Astrocyte (in vitro differentiated cells and primary cell): ENCODE measurements around the gene HSD17B11. TPM values are rescaled to one million over a fixed set of nuclear protein-coding genes. Genes with fewer than 3 reads are reported as not detected.

Experiments
- DNase-seq: peaks from one replicate; pipeline ENCODE4 v3.0.0-alpha.2; 2010; ENCODE audit warnings: low read depth
- FAIRE-seq: peaks from 2 replicates; lab custom pipeline; 2011; peaks lifted over from hg19 to GRCh38; lab: Jason Lieb, UNC
- H2AFZ ChIP-seq: 2 replicates; pipeline ENCODE4 v1.6.0; 2012; ENCODE audit warnings: low read depth, low read length, inconsistent platforms
- H3K27ac ChIP-seq: 2 replicates; pipeline ENCODE4 v1.5.1; 2011; ENCODE audit warnings: low read depth, low read length, inconsistent platforms
- H3K27me3 ChIP-seq: 2 replicates; pipeline ENCODE4 v1.6.0; 2011; ENCODE audit warnings: low read length, inconsistent platforms; ENCODE audit not compliant: insufficient read depth
- H3K36me3 ChIP-seq: 2 replicates; pipeline ENCODE4 v1.5.1; 2011; ENCODE audit warnings: low read length, inconsistent platforms; ENCODE audit not compliant: insufficient read depth
- H3K4me1 ChIP-seq: 2 replicates; pipeline ENCODE4 v1.5.1; 2011; ENCODE audit warnings: low read length, inconsistent platforms; ENCODE audit not compliant: insufficient read depth
- H3K4me2 ChIP-seq: 2 replicates; pipeline ENCODE4 v1.6.0; 2012; ENCODE audit warnings: low read length, inconsistent platforms
- H3K4me3 ChIP-seq: 2 replicates; pipeline ENCODE4 v1.5.1; 2011; ENCODE audit warnings: low read depth, mild to moderate bottlenecking, low read length, inconsistent platforms; ENCODE audit not compliant: insufficient read depth
- H3K79me2 ChIP-seq: 2 replicates; pipeline ENCODE4 v1.6.0; 2012; ENCODE audit warnings: mild to moderate bottlenecking, low read length, inconsistent platforms; ENCODE audit not compliant: insufficient read depth
- H3K9ac ChIP-seq: 2 replicates; pipeline ENCODE4 v1.6.0; 2012; ENCODE audit warnings: mild to moderate bottlenecking, low read length, inconsistent platforms
- H3K9me3 ChIP-seq: 2 replicates; pipeline ENCODE4 v1.5.1; 2012; ENCODE audit warnings: low read depth, mild to moderate bottlenecking, low read length, inconsistent platforms; ENCODE audit not compliant: insufficient read depth
- H4K20me1 ChIP-seq: 2 replicates; pipeline ENCODE4 v1.6.0; 2012; ENCODE audit warnings: low read length, inconsistent platforms; ENCODE audit not compliant: insufficient read depth
- H3K27ac Mint-ChIP-seq: one replicate; pipeline ENCODE4 v1.8.0; 2021; ENCODE audit warnings: mild to moderate bottlenecking, mixed read lengths; ENCODE audit not compliant: unreplicated experiment
- H3K27me3 Mint-ChIP-seq: one replicate; pipeline ENCODE4 v1.8.0; 2021; ENCODE audit warnings: low read depth, mixed read lengths; ENCODE audit not compliant: unreplicated experiment
- H3K36me3 Mint-ChIP-seq: one replicate; pipeline ENCODE4 v1.8.0; 2021; ENCODE audit warnings: low read depth, mixed read lengths; ENCODE audit not compliant: unreplicated experiment
- H3K4me1 Mint-ChIP-seq: one replicate; pipeline ENCODE4 v1.8.0; 2021; ENCODE audit warnings: low read depth, mixed read lengths; ENCODE audit not compliant: unreplicated experiment
- H3K4me3 Mint-ChIP-seq: one replicate; pipeline ENCODE4 v1.8.0; 2021; ENCODE audit warnings: mild to moderate bottlenecking, moderate library complexity, mixed read lengths; ENCODE audit not compliant: unreplicated experiment
- H3K9me3 Mint-ChIP-seq: one replicate; pipeline ENCODE4 v1.8.0; 2021; ENCODE audit warnings: mild to moderate bottlenecking, mixed read lengths; ENCODE audit not compliant: unreplicated experiment
- EZH2 ChIP-seq: IDR thresholded peaks from 2 replicates; pipeline ENCODE4 v1.6.1; 2012; ENCODE audit warnings: mild to moderate bottlenecking, low read length, inconsistent platforms; ENCODE audit not compliant: insufficient read depth
- total RNA-seq: library from RNA; stranded (reverse); gene quantifications from 2 replicates; pipeline ENCODE4 v1.2.1, GENCODE V29; 2021
- TF ChIP-seq, protein P1 (sequence below): IDR thresholded peaks from 2 replicates; pipeline ENCODE4 v1.5.1; 2011; ENCODE audit warnings: low read depth, mild to moderate bottlenecking, inconsistent platforms, low read length, moderate library complexity; ENCODE audit not compliant: insufficient read depth

The HSD17B11 gene
- total RNA-seq, 1 donor from 2014 or later, result 34.0 TPM

DNA sequence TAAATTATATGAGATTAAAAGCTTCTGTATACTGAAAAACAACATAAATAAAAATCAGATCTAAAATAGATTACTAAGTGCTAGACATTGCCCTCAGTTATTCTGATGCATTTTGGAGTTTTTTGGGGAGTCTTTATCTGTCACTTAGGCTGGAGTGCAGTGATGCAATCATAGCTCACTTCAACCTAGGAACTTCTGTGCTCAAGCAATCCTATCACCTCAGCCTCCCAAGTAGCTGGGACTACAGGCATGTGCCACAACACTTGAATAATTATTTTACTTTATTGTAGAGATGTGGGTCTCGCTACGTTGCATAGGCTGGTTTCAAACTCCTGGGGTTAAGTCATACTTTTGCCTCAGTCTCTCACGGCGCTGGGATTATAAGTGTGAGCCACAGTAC lies 31.7 kb downstream of the HSD17B11 start:
- no peaks in the 10 kb centered on the region for H3K79me2 ChIP-seq
- no peak overlapping the region for H3K4me2 ChIP-seq
- DNase-seq (no peak), FAIRE-seq (no peak)
- H4K20me1 ChIP-seq, result no peaks in the 10 kb centered on the region
- Mint-ChIP-seq H3K9me3 (no peaks in the 10 kb centered on the region), H3K4me3 (no peak overlapping the region), H3K27me3 (no peaks in the 10 kb centered on the region), H3K4me1 (peaks cover 1% of the 10 kb centered on the region), H3K27ac (no peak overlapping the region), H3K36me3 (peaks cover 5% of the 10 kb centered on the region)
- no peaks in the 10 kb centered on the region for H3K4me1 ChIP-seq
- H3K9ac ChIP-seq, result no peak overlapping the region
- no peak overlapping the region for H3K27ac ChIP-seq
- no peaks in the 10 kb centered on the region for H3K27me3 ChIP-seq
- TF ChIP-seq, protein P1, sequence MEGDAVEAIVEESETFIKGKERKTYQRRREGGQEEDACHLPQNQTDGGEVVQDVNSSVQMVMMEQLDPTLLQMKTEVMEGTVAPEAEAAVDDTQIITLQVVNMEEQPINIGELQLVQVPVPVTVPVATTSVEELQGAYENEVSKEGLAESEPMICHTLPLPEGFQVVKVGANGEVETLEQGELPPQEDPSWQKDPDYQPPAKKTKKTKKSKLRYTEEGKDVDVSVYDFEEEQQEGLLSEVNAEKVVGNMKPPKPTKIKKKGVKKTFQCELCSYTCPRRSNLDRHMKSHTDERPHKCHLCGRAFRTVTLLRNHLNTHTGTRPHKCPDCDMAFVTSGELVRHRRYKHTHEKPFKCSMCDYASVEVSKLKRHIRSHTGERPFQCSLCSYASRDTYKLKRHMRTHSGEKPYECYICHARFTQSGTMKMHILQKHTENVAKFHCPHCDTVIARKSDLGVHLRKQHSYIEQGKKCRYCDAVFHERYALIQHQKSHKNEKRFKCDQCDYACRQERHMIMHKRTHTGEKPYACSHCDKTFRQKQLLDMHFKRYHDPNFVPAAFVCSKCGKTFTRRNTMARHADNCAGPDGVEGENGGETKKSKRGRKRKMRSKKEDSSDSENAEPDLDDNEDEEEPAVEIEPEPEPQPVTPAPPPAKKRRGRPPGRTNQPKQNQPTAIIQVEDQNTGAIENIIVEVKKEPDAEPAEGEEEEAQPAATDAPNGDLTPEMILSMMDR, result no peak
- TF ChIP-seq EZH2, result no peak
- no peaks in the 10 kb centered on the region for H3K9me3 ChIP-seq
- H3K36me3 ChIP-seq, result no peaks in the 10 kb centered on the region
- H2AFZ ChIP-seq, result no peak overlapping the region
- H3K4me3 ChIP-seq, result no peak overlapping the region

DNA sequence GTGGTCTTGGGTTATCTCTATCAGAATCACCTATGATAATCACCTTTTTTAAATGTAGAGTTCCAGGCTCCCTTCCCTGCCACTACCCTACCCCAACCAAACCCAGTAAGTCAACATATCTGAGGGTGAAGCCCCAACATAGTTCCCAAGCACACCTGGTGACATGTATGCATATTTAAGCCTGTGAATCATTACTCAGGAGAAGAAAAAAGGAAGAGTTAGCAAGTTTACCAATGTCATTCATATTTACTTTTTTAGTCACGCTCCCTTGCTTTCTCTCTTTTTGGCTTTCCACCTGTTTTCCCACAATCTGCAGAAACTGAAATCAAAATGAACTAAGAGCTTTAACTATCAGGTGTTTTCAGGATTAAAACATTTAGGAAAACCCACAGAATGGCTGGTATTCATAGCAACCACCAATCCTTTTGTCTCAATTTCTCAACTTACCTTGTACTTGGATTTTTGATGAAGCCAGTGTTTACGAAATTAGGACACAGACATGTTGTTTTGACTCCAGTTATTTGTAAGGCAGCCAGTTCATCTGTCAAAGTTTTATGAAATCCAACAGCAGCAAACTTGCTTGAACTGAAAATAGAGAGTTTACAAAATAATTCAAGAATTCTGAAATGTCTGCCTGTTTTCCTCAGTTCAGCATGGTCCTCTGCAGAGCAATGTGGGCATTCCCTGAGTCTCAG lies 34.0 kb downstream of the HSD17B11 start:
- no peaks in the 10 kb centered on the region for H3K36me3 ChIP-seq
- H3K4me2 ChIP-seq, result no peak overlapping the region
- H3K9ac ChIP-seq, result no peak overlapping the region
- H3K27me3 Mint-ChIP-seq, result no peaks in the 10 kb centered on the region
- H2AFZ ChIP-seq, result no peak overlapping the region
- no peak overlapping the region for H3K4me3 Mint-ChIP-seq
- H3K9me3 Mint-ChIP-seq, result no peaks in the 10 kb centered on the region
- DNase-seq (no peak), FAIRE-seq (peak; percentile 50)
- H3K27ac ChIP-seq, result no peak overlapping the region
- no peak for TF ChIP-seq EZH2
- TF ChIP-seq, protein P1, result no peak
- H3K4me1 Mint-ChIP-seq, result peaks cover 1% of the 10 kb centered on the region
- H4K20me1 ChIP-seq, result no peaks in the 10 kb centered on the region
- H3K27ac Mint-ChIP-seq, result no peak overlapping the region
- H3K9me3 ChIP-seq, result no peaks in the 10 kb centered on the region
- H3K27me3 ChIP-seq, result no peaks in the 10 kb centered on the region
- H3K4me3 ChIP-seq, result no peak overlapping the region
- peaks cover 2% of the 10 kb centered on the region for H3K36me3 Mint-ChIP-seq
- no peaks in the 10 kb centered on the region for H3K4me1 ChIP-seq
- no peaks in the 10 kb centered on the region for H3K79me2 ChIP-seq
